Astrocyte (in vitro differentiated cells and primary cell): ENCODE results near the gene SYNGR1. TPM values are rescaled to one million over a fixed set of nuclear protein-coding genes. Genes with fewer than 3 reads are reported as not detected.
"Not testable (repeated sequence)": the region's sequence is repeated elsewhere in the genome, so short reads cannot be mapped to it uniquely, and the experiment has no call there.

Experiments used
- DNase-seq: peaks from one replicate; pipeline ENCODE4 v3.0.0-alpha.2; 2010; ENCODE audit warnings: low read depth
- FAIRE-seq: peaks from 2 replicates; lab custom pipeline; 2011; peaks lifted over from hg19 to GRCh38; lab: Jason Lieb, UNC
- H2AFZ ChIP-seq: 2 replicates; pipeline ENCODE4 v1.6.0; 2012; ENCODE audit warnings: low read depth, low read length, inconsistent platforms
- H3K27ac ChIP-seq: 2 replicates; pipeline ENCODE4 v1.5.1; 2011; ENCODE audit warnings: low read depth, low read length, inconsistent platforms
- H3K27me3 ChIP-seq: 2 replicates; pipeline ENCODE4 v1.6.0; 2011; ENCODE audit warnings: low read length, inconsistent platforms; ENCODE audit not compliant: insufficient read depth
- H3K36me3 ChIP-seq: 2 replicates; pipeline ENCODE4 v1.5.1; 2011; ENCODE audit warnings: low read length, inconsistent platforms; ENCODE audit not compliant: insufficient read depth
- H3K4me1 ChIP-seq: 2 replicates; pipeline ENCODE4 v1.5.1; 2011; ENCODE audit warnings: low read length, inconsistent platforms; ENCODE audit not compliant: insufficient read depth
- H3K4me2 ChIP-seq: 2 replicates; pipeline ENCODE4 v1.6.0; 2012; ENCODE audit warnings: low read length, inconsistent platforms
- H3K4me3 ChIP-seq: 2 replicates; pipeline ENCODE4 v1.5.1; 2011; ENCODE audit warnings: low read depth, mild to moderate bottlenecking, low read length, inconsistent platforms; ENCODE audit not compliant: insufficient read depth
- H3K79me2 ChIP-seq: 2 replicates; pipeline ENCODE4 v1.6.0; 2012; ENCODE audit warnings: mild to moderate bottlenecking, low read length, inconsistent platforms; ENCODE audit not compliant: insufficient read depth
- H3K9ac ChIP-seq: 2 replicates; pipeline ENCODE4 v1.6.0; 2012; ENCODE audit warnings: mild to moderate bottlenecking, low read length, inconsistent platforms
- H3K9me3 ChIP-seq: 2 replicates; pipeline ENCODE4 v1.5.1; 2012; ENCODE audit warnings: low read depth, mild to moderate bottlenecking, low read length, inconsistent platforms; ENCODE audit not compliant: insufficient read depth
- H4K20me1 ChIP-seq: 2 replicates; pipeline ENCODE4 v1.6.0; 2012; ENCODE audit warnings: low read length, inconsistent platforms; ENCODE audit not compliant: insufficient read depth
- H3K27ac Mint-ChIP-seq: one replicate; pipeline ENCODE4 v1.8.0; 2021; ENCODE audit warnings: mild to moderate bottlenecking, mixed read lengths; ENCODE audit not compliant: unreplicated experiment
- H3K27me3 Mint-ChIP-seq: one replicate; pipeline ENCODE4 v1.8.0; 2021; ENCODE audit warnings: low read depth, mixed read lengths; ENCODE audit not compliant: unreplicated experiment
- H3K36me3 Mint-ChIP-seq: one replicate; pipeline ENCODE4 v1.8.0; 2021; ENCODE audit warnings: low read depth, mixed read lengths; ENCODE audit not compliant: unreplicated experiment
- H3K4me1 Mint-ChIP-seq: one replicate; pipeline ENCODE4 v1.8.0; 2021; ENCODE audit warnings: low read depth, mixed read lengths; ENCODE audit not compliant: unreplicated experiment
- H3K4me3 Mint-ChIP-seq: one replicate; pipeline ENCODE4 v1.8.0; 2021; ENCODE audit warnings: mild to moderate bottlenecking, moderate library complexity, mixed read lengths; ENCODE audit not compliant: unreplicated experiment
- H3K9me3 Mint-ChIP-seq: one replicate; pipeline ENCODE4 v1.8.0; 2021; ENCODE audit warnings: mild to moderate bottlenecking, mixed read lengths; ENCODE audit not compliant: unreplicated experiment
- CTCF ChIP-seq: IDR thresholded peaks from 2 replicates; pipeline ENCODE4 v1.5.1; 2011; ENCODE audit warnings: low read depth, mild to moderate bottlenecking, inconsistent platforms, low read length, moderate library complexity; ENCODE audit not compliant: insufficient read depth
- EZH2 ChIP-seq: IDR thresholded peaks from 2 replicates; pipeline ENCODE4 v1.6.1; 2012; ENCODE audit warnings: mild to moderate bottlenecking, low read length, inconsistent platforms; ENCODE audit not compliant: insufficient read depth
- total RNA-seq: library from RNA; stranded (reverse); gene quantifications from 2 replicates; pipeline ENCODE4 v1.2.1, GENCODE V29; 2021

The SYNGR1 gene
- total RNA-seq, 1 donor from 2014 or later = 12.0 TPM

GRCh38 chr22:39352306-39352891, 2.6 kb downstream of the SYNGR1 start:
- H3K27ac Mint-ChIP-seq = no peak overlapping the region
- H3K4me1 Mint-ChIP-seq = peaks cover 10% of the 10 kb centered on the region
- Histone ChIP-seq H3K27ac (no peak overlapping the region), H3K27me3 (no peaks in the 10 kb centered on the region), H3K4me2 (no peak overlapping the region), H3K79me2 (no peaks in the 10 kb centered on the region), H3K9ac (no peak overlapping the region), H3K36me3 (no peaks in the 10 kb centered on the region), H3K9me3 (no peaks in the 10 kb centered on the region), H4K20me1 (peaks cover 5% of the 10 kb centered on the region), H3K4me1 (peaks cover 27% of the 10 kb centered on the region), H2AFZ (no peak overlapping the region), H3K4me3 (no peak overlapping the region)
- TF ChIP-seq EZH2 = no peak
- no peak for TF ChIP-seq CTCF
- no peaks in the 10 kb centered on the region for H3K36me3 Mint-ChIP-seq
- peaks cover 3% of the 10 kb centered on the region for H3K27me3 Mint-ChIP-seq
- H3K4me3 Mint-ChIP-seq = no peak overlapping the region
- FAIRE-seq (no peak), DNase-seq (no peak)
- no peaks in the 10 kb centered on the region for H3K9me3 Mint-ChIP-seq

GRCh38 chr22:39353346-39353745, 3.6 kb downstream of the SYNGR1 start:
- FAIRE-seq = no peak
- H3K4me2 ChIP-seq = no peak overlapping the region
- no peak for DNase-seq
- no peak overlapping the region for H3K27ac ChIP-seq
- Mint-ChIP-seq H3K9me3 (no peaks in the 10 kb centered on the region), H3K36me3 (peaks cover 2% of the 10 kb centered on the region), H3K4me1 (peaks cover 10% of the 10 kb centered on the region), H3K27ac (no peak overlapping the region), H3K27me3 (peaks cover 3% of the 10 kb centered on the region), H3K4me3 (no peak overlapping the region)
- no peak overlapping the region for H3K4me3 ChIP-seq
- no peaks in the 10 kb centered on the region for H3K27me3 ChIP-seq
- peaks cover 5% of the 10 kb centered on the region for H4K20me1 ChIP-seq
- peak overlapping the region; percentile 47 for H2AFZ ChIP-seq
- no peak for TF ChIP-seq CTCF
- TF ChIP-seq EZH2 = no peak
- H3K4me1 ChIP-seq = peaks cover 27% of the 10 kb centered on the region
- no peaks in the 10 kb centered on the region for H3K9me3 ChIP-seq
- H3K36me3 ChIP-seq = no peaks in the 10 kb centered on the region
- H3K79me2 ChIP-seq = no peaks in the 10 kb centered on the region
- no peak overlapping the region for H3K9ac ChIP-seq

- Histone ChIP-seq H4K20me1 (peaks cover 5% of the 10 kb centered on the region), H3K27ac (no peak overlapping the region), H3K27me3 (no peaks in the 10 kb centered on the region), H3K4me1 (peaks cover 24% of the 10 kb centered on the region), H3K79me2 (no peaks in the 10 kb centered on the region), H2AFZ (no peak overlapping the region), H3K9me3 (no peaks in the 10 kb centered on the region), H3K9ac (no peak overlapping the region), H3K4me3 (no peak overlapping the region), H3K36me3 (no peaks in the 10 kb centered on the region), H3K4me2 (no peak overlapping the region)
- TF ChIP-seq EZH2 (no peak), CTCF (no peak)
- H3K4me1 Mint-ChIP-seq = peaks cover 11% of the 10 kb centered on the region
- no peak for DNase-seq
- peaks cover 7% of the 10 kb centered on the region for H3K36me3 Mint-ChIP-seq
- FAIRE-seq = no peak
- no peak overlapping the region for H3K4me3 Mint-ChIP-seq
- no peak overlapping the region for H3K27ac Mint-ChIP-seq
- H3K9me3 Mint-ChIP-seq = peaks cover 2% of the 10 kb centered on the region
- peaks cover 5% of the 10 kb centered on the region for H3K27me3 Mint-ChIP-seq
Measured at GRCh38 chr22:39355080-39355479, 5.3 kb downstream of the SYNGR1 start.

GRCh38 chr22:39355805-39356204, 6.0 kb downstream of the SYNGR1 start:
- H3K4me2 ChIP-seq, H3K27ac ChIP-seq, H3K9ac ChIP-seq, H3K36me3 ChIP-seq, H3K36me3 Mint-ChIP-seq, H3K79me2 ChIP-seq, FAIRE-seq, H3K9me3 ChIP-seq, H3K4me3 Mint-ChIP-seq, H3K9me3 Mint-ChIP-seq, H3K27ac Mint-ChIP-seq, DNase-seq, H2AFZ ChIP-seq, H4K20me1 ChIP-seq, H3K27me3 ChIP-seq, H3K27me3 Mint-ChIP-seq, H3K4me3 ChIP-seq: not testable (repeated sequence)
- H3K4me1 Mint-ChIP-seq = peaks cover 16% of the 10 kb centered on the region
- H3K4me1 ChIP-seq = peaks cover 19% of the 10 kb centered on the region
